GM21367 (cell line): Measurements from ENCODE around the gene OR13C4.
"Not testable (repeated sequence)": the region's sequence is repeated elsewhere in the genome, so short reads cannot be mapped to it uniquely, and the experiment has no call there.

Experiments used
- ATAC-seq: cut with Tn5 transposase; IDR thresholded peaks from one replicate; pipeline ENCODE4 v1.9.1; 2021; ENCODE audit not compliant: unreplicated experiment

Gene OR13C4

GRCh38 chr9:104527109-104527508, at the start of gene OR13C4:
OR13C4 (minus strand) TSS chr9:104527209; CDS start chr9:104527209, 0 bp downstream.
- ATAC-seq = no peak

DNA sequence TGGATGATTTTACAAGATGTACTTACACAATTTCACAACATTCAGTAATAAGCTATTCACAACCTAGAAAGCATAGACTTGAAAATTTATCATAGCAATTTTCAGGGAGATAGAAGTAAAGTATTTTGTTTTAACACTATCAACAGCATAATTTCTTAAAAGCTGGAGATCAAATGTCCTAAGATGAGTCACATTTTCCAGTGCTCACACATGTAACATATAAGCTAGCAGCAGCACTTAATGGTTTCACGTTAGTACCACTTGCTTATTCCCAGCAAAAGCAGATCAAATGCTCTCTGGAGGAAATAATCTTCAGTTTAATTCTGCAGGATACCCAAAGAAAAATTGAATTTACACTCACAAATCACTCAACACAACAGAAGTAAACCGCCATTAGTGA, 48.4 kb upstream of the OR13C4 start:
- no peak for ATAC-seq

DNA sequence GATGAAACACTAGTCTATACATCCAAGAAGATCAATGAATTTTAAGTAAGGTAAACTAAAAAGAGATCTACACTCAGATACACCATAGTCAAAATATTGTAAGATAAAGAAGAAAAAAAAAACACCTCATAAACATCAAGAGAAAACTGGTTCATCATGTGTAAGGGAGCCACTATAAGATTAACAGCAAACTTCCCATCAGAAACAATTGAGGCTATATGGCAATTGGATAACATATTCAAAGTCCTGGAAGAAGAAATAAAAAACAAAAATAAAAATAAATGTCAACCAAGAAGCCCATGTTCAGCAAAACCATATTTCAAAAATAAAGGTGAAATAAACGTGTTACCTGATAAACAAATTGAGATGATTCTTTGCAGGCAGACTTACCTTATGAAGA, 45.6 kb upstream of the OR13C4 start:
- no peak for ATAC-seq

DNA sequence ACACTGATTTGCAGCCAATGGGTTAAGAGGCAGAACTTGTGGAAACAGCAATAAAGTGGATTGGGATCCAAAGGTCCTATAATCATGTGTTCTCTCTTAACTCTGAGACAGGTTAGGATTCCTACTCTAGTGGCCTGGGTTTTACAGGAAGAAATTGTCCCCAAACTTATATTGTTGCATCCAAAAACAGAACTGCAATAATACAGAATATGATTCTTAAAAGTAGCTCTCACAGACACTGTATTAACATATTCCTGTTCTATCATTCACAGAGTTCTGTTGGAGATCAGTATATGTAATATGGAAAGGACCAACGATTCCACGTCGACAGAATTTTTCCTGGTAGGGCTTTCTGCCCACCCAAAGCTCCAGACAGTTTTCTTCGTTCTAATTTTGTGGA, 41.9 kb upstream of the OR13C4 start, which contains the start of gene OR13C8:
Gene OR13C8, plus strand, starts transcription at position 301 of the 400 bp plus-strand sequence. Its CDS starts 0 bp downstream, at position 301.
- no peak for ATAC-seq

GRCh38 chr9:104564358-104564757, 37.3 kb upstream of the OR13C4 start:
- no peak for ATAC-seq

- no peak for ATAC-seq
These were observed 30.0 kb upstream of the OR13C4 start for GRCh38 chr9:104556830-104557634.

DNA sequence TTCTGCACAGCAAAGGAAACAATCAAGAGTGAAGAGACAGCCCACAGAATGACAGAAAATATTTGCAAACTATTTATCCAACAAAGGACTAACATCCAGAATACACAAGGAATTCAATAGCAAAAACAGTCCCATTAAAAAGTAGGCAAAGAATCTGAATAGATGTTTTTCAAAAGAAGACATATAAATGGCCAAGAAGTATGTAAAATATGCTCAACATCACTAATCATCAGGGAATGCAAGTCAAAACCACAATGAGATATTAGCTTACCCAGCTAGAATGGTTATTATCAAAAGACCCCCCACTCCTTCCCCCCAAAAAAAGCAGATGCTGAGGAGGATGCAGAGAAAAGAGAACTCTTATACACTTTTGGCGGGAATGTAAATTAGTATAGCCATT, 28.5 kb upstream of the OR13C4 start:
- no peak for ATAC-seq

- no peak for ATAC-seq
These were observed 26.3 kb upstream of the OR13C4 start for GRCh38 chr9:104553261-104553660.

- no peak for ATAC-seq
These were observed 17.6 kb upstream of the OR13C4 start for GRCh38 chr9:104544644-104545043.

DNA sequence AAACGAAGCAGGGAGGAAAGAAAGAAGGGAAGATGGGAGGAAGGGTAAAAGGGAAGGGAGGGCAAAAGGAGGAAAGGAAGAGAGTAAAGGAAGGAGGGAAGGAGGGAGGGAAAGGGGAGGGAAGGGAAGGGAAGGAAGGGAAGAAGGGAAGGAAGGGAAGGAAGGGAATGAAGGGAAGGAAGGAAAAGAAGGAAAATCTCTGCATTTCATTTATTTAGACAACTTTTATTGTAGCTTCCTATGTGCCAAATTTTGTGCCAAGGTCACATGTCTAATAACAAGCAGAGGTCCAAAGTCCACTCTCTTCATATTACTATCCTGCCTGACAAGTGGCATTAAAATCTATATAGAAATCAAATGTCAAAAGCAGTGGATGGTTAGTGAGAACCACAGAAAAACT, 12.3 kb upstream of the OR13C4 start:
- ATAC-seq = no peak

DNA sequence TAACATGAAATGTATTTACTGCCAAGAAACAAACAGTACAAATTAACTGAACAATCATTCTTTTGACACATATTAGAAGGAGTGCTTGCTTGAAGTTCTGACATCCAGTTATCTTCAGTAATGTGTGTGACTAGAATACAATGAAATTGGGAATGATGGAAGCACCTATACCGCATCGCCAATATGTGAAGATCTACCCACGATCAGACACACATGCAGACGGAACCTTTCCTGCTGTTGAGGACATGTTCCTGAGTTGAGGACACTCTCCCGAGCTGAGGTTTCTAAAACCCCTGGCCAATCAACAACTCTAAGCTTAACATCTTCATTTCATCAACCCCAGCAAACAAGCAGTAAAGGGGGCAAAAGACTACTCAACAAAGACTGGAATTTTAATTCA, 9.7 kb upstream of the OR13C4 start, which contains the start of gene OR13C3:
Gene OR13C3, minus strand, starts transcription at position 101 of the 400 bp plus-strand sequence. CDS start 133 bp downstream, outside the sequence.
- no peak for ATAC-seq

DNA sequence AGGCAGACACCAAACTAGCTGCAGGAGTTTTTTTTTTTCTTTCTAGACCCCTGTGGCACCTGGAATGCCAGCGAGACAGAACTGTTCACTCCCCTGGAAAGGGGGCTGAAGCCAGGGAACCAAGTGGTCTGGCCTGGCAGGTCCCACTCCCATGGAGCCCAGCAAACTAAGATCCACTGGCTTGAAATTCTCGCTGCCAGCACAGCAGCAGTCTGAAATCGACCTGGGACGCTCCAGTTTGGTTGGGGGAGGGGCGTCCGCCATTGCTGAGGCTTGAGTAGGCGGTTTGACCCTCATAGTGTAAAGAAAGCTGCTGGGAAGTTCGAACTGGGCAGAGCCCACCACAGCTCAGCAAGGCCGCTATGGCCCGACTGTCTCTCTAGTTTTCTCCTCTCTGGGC, 6.8 kb downstream of the OR13C4 start:
- not testable (repeated sequence) for ATAC-seq

DNA sequence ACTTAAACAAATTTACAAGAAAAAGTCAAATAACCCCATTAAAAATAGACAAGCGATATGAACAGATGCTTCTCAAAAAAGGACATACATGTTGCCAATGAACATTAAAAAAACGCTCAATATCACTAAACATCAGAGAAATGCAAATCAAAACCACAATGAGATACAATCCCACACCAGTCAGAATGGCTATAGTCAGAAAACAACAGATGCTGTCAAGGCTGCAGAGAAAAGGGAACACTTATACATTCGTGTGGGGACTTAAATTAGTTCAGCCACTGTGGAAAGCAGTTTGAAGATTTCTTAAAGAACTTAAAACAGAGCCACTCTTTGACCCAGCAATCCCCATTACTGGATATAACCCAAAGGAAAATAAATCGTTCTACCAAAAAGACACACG, 12.1 kb downstream of the OR13C4 start:
- no peak for ATAC-seq

DNA sequence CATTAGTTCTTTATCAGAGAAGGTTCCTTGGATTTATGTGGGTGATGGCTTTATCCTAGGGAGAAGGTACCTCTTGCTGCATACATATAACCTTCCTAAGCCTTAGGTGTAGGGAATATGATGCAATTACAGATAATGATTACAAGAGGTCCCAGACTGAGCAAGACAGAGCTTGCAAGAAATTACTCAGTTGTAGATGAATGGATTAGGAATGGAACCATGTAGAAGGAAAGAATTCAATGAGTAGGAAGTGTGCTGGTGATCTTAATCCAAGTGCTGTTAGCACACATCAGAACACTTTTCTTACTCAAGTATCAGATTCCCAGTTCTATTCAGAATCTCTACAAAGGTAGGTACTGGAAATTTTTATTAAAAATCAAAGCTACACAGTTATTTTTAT, 20.4 kb downstream of the OR13C4 start:
- ATAC-seq = no peak

DNA sequence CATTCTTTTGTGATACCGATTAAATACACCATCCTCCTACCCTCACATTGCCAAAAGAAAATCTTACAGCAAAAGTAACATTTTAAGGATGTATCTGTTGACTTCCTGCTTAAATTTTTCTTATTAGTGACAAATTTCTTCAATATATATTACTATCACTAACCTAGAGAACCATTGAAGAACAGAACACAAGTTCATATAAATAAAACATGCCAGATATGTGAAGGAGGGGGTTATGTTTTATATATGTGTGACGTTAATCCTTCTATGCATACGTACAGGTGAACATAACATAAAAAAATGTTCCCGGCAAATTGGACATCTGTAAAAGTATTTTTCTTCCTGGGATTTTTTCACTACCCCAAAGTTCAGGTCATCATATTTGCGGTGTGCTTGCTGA, 23.0 kb downstream of the OR13C4 start, which contains the start of gene OR13F1:
Gene OR13F1, plus strand, starts transcription at position 301 of the 400 bp plus-strand sequence. Its CDS starts 0 bp downstream, at position 301.
- ATAC-seq = no peak

- no peak for ATAC-seq
These were observed 23.6 kb downstream of the OR13C4 start for GRCh38 chr9:104503440-104503839.

- ATAC-seq = no peak
These were observed 32.2 kb downstream of the OR13C4 start for GRCh38 chr9:104494808-104495207.

DNA sequence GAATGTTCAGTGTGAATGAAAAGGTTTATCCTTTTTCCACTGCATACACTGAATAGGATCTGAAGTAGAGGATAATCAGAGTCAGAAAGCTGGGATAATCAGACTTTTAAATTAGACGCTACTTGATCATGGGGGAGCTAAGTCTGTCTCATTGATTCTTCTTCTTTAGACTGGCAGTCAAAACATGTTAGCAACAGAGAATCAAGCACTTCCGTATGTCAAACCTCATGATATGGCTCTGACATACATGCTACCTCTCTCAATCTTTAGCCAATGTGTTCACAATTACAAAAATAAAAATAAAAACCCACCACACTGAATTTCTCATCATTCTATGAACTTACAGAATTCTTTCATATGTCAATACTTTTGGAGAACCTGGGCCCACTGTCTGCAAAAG, 42.0 kb downstream of the OR13C4 start:
- ATAC-seq = no peak

- no peak for ATAC-seq
These were observed 44.0 kb downstream of the OR13C4 start for GRCh38 chr9:104482921-104483570.
